IPS-18c (cell line): Measurements from ENCODE around the gene SPEG.

Experiments
- H3K4me3 ChIP-seq: 2 replicates; pipeline ENCODE4 v1.7.0; 2013; ENCODE audit warnings: low read depth, mild to moderate bottlenecking, low read length, moderate library complexity; ENCODE audit not compliant: insufficient read depth
- H3K9me3 ChIP-seq: one replicate; pipeline ENCODE4 v1.6.1; 2013; ENCODE audit warnings: mild to moderate bottlenecking, low read length, moderate library complexity; ENCODE audit not compliant: control insufficient read depth, insufficient read depth

Gene SPEG

DNA sequence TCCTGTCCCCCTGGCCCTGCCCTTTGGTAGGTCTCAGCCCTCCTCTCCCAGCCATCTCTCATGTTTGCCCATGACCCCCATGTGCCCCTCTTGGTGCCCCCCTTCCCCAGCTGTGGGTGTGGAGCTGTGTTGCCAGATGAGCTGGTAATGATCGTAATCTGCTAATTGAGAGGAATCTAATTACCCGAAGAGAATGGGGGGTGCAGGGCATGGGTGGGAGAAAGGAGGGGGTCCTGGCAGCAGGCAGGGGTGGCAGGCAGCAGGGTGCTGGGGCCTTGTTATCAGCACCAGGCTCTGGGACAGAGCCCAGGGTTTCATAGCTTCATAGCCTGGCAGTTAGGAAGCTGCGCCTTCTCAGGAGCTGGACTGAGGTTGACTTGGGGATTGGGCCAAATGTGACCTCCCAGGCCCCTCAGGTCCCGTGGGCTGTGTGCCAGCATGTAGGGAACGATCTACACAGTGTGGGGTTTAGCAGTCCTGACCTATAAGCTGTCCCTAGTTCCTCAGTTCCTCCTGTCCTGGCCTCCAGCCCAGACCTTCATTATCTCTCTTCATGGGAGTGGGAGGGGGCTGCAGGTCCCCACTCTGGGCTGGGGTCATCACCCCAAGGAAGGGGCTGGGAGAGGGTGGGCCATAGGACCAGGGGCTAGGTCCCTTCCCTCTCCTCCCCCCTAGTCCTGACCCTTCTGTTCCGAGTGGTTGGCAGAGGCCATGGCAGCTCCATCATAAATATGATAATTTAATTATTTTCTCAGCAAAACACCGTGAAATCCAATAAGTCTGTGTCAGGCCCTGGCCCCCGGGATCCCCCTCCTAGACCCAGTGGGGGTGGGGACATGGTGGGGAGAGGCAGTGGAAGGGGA, 73.2 kb downstream of the SPEG start:
- Histone ChIP-seq H3K9me3 (no peaks in the 10 kb centered on the region), H3K4me3 (no peak overlapping the region; the same call in 1 of the 2 replicates)

DNA sequence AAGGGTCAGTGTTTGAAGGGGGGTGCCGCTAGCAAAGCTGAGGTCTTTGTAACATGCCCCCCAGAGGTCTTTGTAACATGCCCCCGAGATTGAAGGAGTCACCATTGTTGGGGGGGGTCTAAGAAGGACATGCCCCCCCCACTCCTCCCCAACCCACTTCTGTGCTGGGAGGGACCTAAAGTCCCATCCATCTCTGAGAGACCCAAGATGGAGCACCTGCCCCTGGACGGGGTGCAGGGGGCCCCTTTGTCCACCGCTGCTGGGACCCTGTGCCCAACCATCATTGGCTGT, 73.7 kb downstream of the SPEG start:
- no peak overlapping the region for H3K4me3 ChIP-seq
- no peaks in the 10 kb centered on the region for H3K9me3 ChIP-seq

DNA sequence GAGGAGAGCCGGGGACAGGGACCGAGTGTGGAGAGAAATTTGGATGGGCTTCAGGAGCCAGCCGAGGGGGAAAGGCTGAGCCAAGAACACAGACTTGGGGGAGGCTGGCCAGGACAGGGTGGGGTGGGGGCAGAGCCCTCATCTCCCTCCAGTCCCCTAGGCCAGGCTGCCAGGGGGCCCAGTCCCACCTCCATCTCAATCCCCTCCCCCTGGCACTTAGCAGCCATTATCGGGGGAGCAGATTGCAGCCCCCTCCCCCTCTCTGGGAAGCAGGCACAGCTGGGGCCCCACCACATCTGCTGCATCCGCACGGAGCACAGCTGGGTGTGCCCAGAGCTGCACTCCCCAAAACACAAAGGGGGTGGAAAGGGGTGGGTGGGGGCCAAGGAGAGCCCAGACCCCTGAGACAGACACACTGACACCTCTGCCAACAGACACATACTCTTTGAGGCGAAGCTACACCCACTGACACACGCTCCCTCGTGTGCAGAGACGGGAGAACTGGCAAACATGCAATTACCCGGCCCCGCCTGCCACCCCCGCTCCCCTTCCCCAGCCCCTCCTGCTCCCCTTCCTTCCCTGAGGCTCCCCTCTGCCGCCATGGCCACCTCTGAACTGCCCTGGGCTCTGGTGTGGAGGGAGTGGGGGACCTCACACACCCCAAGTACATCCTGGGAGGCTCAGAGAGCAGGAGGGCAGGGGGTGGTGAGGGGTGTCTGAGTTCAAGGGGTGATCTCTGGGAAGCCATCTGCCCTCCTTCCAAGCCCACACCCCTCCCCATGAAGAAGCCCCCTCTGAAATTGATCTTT, 74.5 kb downstream of the SPEG start:
- H3K9me3 ChIP-seq, result no peaks in the 10 kb centered on the region
- peak overlapping the region; percentile 51 for H3K4me3 ChIP-seq

DNA sequence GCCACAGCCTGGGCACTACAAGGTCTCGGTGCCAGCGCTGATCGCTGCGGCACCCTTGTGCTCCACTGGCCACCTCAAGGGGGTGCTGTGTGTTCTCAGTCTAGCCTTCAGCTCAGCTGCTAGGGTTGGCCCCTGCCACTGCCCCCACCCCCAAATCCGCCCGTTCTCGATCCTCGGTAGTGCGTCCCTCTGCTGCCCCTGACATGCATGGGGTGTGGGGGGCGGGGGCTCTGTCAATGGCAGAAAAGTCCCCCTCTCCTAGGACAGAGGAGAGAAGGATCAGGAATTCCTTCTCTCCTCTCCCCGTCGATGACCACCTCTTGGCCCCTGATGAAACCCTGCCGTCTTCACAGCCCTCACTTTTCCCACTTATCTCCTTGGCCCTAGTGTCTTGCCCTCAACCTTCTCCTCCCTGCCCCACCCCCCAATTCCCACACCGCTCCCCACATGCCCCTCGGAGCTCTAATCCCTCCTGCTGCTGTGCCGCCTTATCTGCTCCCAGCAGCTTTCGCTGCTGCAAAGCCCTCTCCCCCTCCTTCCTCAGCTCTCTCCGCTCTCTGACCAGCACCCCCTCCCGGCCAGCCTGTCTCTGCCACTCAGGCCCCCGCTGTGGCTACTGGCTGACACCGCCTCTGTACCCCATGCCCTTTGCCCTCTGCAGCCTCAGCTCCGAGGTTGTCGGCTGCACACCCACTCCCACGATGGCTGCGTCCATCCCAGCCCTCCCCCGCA, 75.3 kb downstream of the SPEG start:
- Histone ChIP-seq H3K4me3 (peak overlapping the region; percentile 51), H3K9me3 (no peaks in the 10 kb centered on the region)

DNA sequence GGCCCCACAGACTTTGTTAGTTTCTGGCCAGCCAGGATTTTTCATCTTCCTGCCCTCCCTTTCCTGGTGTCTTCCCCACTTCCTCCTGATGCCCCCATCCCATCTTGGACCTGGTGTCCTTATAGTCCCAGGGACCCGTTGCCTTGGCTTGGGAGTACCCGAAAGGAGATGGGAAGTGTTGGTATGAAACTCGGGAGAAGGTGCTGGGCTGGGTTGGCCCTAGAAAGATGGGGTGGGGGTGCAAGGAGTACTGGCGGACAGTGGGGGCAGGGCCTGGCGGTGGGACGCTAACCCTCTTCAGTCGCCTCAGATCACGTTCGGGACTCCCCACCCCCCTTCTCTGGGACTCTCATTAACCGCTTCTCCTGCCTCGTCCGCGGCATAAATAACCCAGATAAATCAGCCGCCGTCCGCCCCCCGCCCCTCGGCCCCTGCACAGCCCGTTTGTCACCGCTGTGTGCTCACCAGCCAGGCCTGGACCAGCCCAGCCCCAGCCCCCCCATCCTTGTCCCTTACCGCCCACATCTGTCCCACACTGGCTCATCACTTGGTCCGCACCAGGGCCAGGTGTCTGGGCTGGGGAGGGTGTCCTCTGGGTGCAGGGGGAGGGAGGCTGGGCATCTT, 76.0 kb downstream of the SPEG start:
- Histone ChIP-seq H3K9me3 (no peaks in the 10 kb centered on the region), H3K4me3 (peak overlapping the region; percentile 51)

DNA sequence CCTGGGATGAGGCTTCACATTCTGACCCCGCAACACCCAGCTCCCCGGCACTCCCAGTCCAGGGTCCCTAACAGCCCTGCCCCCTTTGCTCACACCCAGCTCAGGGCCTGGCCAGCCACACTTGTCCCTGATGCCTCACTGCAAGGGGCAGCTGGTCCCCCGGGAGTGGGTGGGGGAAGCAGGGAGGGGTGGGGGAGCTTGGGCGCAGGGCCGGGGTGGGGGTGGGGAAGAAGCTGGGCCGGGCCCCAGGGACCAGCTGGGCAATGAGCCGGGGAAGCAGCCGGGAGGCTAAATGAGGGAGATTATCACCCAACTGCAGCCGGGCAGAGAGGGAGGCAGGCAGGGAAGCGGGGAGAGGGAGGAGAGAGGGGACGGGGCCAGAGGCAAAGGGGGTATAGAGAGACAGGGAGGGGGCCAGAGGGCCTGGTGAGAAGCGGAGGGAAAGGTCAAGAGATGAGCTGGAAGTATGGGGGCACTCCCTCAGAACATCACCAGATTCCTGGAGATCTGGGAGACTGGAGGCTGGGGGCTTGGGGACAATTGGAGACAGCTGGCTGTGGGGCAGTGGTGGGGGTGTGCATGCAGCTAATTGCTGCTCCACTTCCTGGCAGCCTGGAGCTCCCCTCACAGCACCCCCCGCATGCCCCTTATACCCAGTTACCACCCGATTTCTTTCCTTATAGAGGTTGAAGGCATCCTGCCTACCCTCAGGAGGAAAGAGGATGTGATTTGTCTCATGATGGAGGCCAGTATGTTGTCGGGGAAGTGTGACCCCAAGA, 77.1 kb downstream of the SPEG start:
- Histone ChIP-seq H3K4me3 (no peak overlapping the region), H3K9me3 (no peaks in the 10 kb centered on the region)

DNA sequence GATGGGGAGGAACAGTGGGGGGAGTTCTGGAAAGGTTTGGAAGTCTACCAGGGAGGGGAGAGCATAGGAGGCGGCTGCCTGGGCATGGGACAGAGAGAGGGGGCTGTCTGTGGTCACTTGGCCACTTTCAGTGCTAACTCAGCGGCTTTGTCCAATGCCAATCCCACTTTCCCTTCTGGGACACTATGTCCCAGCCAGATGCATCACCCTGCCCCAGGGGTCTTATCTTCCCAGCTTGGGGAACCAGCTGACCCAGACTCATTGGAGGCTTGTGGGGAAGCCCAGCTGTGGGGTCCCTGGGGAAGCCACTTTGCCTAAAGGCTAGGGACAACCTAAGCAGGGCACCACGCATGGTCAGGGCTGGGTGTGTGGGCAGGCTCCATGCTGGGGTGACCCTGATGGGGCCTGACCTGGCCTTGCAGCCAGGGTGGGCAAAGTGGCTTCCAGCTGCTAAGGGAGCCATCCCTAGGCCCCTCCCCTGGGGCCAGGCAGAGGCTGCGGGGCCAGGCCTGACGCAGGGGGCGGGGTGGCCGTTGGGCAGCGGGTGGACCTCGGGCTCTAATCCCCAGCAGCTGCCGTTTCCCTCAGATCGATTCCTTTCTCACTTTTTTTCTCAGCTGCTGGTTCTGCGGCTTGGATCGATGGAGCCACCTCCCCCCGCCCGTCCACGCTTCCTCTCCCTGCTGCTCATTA, 78.0 kb downstream of the SPEG start:
- H3K9me3 ChIP-seq, result no peaks in the 10 kb centered on the region
- H3K4me3 ChIP-seq, result no peak overlapping the region

DNA sequence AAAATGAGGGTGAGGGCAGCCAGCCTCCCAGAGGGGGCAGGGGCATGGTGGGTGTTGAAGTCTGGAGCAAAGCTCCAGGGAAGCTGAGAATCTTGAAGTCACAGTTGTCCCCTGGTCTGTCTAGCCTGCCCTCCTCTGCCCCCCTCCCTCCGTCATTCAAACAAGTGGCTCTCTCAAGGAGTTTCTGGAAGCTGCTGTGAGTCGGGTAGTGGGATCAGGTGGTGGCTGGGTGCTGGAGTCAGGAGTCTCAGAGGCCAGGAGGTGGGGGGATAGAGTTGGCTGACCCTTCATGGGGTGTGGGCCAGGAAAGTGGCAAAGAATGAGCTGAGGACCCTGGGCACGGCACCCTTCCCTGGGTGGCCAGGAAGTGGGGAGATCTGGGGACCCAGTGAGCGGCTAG, 79.1 kb downstream of the SPEG start:
- Histone ChIP-seq H3K9me3 (no peaks in the 10 kb centered on the region), H3K4me3 (no peak overlapping the region; the same call in 1 of the 2 replicates)

DNA sequence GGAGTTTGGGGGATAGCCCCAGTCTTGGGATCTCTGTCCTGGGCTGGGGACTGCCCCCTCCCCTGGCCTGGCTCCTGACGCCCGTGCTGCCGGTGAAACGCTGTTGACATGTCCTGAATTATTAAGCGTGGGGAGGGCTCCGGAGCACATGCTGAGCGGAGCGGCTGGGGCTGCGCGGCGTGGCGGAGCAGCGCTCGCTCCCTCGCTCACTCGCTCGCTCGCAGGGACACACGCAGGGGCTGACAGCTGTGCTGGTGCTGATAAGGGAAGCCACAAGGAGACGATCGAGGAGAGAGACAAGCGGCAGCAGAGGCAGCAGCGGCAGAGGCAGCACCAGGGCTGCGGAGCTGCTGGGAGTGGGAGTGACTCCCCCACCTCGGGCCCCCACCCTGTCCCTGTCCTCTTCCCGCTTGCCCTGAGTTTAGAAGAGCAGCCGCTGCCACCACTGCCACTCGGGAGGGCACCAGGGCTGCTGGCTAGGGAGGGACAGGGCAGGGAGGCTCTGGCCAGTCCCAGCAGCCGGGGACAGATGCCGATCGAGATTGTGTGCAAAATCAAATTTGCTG, 79.6 kb downstream of the SPEG start, which contains the start of gene ASIC4:
Gene ASIC4 (plus strand): TSS at position 287 of the 566 bp plus-strand sequence. CDS start 243 bp downstream, at position 530.
- no peaks in the 10 kb centered on the region for H3K9me3 ChIP-seq
- no peak within 1 kb of the TSS; the same call in 1 of the 2 replicates for H3K4me3 ChIP-seq

DNA sequence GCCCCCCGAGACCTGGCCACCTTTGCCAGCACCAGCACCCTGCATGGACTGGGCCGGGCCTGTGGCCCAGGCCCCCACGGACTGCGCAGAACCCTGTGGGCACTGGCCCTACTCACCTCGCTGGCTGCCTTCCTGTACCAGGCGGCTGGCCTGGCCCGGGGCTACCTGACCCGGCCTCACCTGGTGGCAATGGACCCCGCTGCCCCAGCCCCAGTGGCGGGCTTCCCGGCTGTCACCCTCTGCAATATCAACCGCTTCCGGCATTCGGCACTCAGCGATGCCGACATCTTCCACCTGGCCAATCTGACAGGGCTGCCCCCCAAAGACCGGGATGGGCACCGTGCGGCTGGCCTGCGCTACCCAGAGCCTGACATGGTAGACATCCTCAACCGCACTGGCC, 80.2 kb downstream of the SPEG start:
- H3K9me3 ChIP-seq, result no peaks in the 10 kb centered on the region
- H3K4me3 ChIP-seq, result no peak overlapping the region

DNA sequence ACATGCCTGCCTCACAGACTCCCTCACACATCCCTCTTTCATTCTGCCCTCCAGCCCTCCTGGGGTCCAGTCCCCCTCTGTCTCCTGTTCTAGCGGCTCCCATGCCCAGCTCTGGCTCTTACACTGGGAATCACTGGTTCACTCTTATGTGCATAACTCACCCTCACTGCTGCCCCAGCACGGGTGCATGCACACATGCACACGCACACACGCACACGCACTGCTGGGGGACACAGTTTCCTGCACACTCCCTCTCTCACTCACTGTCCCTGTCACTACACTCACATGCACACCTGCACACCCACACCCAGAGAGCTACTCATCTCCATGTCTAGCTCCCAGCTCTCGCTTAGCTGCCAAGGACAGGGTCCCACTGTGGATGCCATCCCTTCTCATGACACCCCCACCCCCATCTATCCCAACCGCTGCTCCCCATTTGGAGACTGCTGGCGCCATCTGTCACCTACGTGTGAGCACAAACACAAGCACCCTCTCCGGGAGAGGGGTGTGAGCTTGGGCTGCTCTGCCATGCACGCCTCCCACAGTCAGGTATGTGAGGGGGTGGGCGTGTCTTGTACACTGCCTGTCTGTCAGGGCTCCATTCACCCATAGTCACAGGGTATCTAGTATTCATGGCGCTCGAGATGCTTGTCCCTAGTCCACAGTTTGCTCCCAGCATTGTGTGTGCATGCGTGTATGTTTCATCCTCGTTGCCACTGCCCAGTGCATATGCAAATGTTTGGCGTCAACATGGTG, 81.4 kb downstream of the SPEG start:
- Histone ChIP-seq H3K4me3 (no peak overlapping the region), H3K9me3 (no peaks in the 10 kb centered on the region)

DNA sequence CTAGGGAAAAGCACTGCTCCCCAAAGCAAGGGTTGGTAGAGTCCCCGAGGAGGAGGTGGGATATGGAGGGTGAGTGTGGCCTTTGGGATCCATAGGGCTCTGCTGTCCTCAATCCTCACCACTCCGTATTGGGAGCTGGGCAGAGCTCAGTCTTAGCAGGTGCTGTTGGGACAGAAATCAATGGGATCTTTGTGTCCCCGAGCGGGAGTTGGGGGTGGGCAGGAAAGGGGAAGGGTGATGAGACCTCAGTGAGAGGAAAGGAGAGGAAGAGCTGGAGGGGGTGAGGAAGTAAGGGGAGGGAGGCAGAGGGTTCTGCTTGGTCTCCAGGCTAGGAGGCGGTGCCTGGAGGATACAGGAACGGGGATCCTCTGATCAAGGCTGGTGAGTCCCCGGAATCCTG, 82.2 kb downstream of the SPEG start:
- Histone ChIP-seq H3K9me3 (no peaks in the 10 kb centered on the region), H3K4me3 (no peak overlapping the region)

DNA sequence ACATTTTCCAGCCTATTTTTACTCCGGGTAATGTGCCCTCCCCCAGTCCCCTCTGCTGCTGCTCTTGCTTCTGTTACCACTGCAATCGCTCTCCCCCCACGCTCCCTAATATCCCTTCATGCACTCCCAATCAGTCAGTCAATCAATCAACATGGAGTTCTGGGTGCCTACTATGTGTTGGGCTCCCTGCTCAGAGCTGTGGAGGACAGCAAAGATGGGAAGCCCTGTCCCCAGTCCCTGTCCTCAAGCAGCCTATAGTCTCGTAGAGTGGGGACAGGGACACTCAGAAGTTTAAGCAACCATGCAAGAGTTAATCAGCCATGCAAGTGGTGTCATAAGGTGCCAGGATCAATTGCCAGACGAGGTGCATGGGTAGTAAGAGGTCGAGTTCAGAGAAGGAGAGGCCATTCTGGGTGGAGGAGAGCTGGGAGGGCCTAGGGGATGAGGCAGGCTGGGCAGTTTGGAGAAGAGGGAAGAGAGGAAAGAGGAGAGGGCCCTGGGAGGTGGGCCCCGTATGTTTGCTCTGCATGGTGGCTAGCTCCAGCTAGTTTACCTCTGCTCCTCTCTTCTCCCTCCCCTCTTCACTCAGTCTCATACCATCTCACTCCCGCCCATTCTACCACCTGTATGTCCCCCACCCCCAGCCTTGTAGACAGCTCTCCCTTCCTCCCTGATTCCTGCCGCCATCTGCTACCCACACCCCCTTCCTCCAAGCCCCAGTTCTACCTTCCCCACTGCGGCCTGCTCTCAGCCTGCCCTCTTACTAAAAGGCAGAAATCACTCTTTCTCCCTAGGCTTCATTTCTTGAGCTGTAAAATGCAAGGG, 83.5 kb downstream of the SPEG start:
- no peaks in the 10 kb centered on the region for H3K9me3 ChIP-seq

DNA sequence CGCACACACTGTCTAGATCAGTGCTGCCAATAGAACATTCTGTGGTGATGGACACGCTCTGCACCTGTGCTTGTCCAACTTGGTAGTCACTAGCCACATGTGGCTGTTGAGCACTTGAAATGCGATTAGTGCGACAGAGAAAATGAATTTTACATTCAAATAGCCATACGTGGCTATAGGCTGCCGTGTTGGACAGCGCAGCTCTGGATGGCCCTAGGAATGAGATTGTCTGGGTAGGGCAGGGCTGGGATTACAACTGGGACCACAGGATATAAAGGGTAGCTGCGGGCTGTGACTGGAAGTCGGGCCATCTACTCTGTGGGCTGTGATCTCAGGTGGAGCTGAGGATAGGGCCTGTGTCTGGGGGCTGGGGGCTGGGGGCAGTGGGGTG, 84.9 kb downstream of the SPEG start:
- no peak overlapping the region for H3K4me3 ChIP-seq
- H3K9me3 ChIP-seq, result no peaks in the 10 kb centered on the region

More for the DNA sequence above, 83.5 kb downstream of the SPEG start:
- H3K4me3 ChIP-seq, result no peak overlapping the region
